ENCODE measurements around the gene LRRIQ3. TPM values are rescaled to one million over a fixed set of nuclear protein-coding genes. Genes with fewer than 3 reads are reported as not detected.

Gene LRRIQ3
- total RNA-seq, 1 experiment from 2014 or later, result 0.95 TPM

DNA sequence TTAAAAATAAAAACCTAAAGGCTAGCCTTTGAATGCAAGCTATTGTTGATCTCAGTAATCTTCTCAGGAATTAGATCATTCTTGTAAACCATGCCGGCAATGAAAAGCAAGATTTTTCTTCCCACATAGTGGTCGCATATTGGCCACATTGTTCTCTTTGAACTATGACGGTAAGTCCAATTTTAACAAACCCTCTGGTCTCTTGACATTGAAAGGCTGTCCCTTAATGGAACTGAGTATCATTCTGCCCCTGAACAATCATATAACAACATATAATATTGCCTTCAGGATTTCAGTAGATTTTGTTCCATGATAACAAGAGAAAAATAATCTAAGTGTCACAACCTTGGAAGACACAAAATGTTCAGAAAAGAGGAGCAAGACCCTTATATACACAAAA, 38.5 kb upstream of the LRRIQ3 start:
- Histone ChIP-seq H3K9me2 (replicated peaks; ENCODE audit: low read length) (no peaks in the 10 kb centered on the region), H3K27ac (ENCODE audit: low read length) (no peak overlapping the region), H4K20me1 (ENCODE audit: low read length) (no peaks in the 10 kb centered on the region), H3K9ac (ENCODE audit: low read length) (no peak overlapping the region), H3K36me3 (ENCODE audit: low read depth, low read length) (no peaks in the 10 kb centered on the region), H2AFZ (ENCODE audit: low read length) (no peak overlapping the region), H3K9me3 (ENCODE audit: low read length) (no peaks in the 10 kb centered on the region), H3K4me1 (ENCODE audit: insufficient read depth, low read length) (no peaks in the 10 kb centered on the region), H3K4me2 (ENCODE audit: low read length) (no peak overlapping the region), H3K4me3 (ENCODE audit: low read length) (no peak overlapping the region), H3K79me2 (ENCODE audit: low read length) (no peaks in the 10 kb centered on the region), H3F3A (ENCODE audit: low read length, unreplicated experiment) (no peaks in the 10 kb centered on the region), H3K27me3 (ENCODE audit: low read length) (peaks cover 30% of the 10 kb centered on the region)
- intact Hi-C loops (cut with micrococcal nuclease), result no loop called here
- TF ChIP-seq EZH2phosphoT487 (IDR thresholded peaks at IDR 0.05; ENCODE audit: borderline replicate concordance, low read length), result no peak
- TF ChIP-seq, protein P1, sequence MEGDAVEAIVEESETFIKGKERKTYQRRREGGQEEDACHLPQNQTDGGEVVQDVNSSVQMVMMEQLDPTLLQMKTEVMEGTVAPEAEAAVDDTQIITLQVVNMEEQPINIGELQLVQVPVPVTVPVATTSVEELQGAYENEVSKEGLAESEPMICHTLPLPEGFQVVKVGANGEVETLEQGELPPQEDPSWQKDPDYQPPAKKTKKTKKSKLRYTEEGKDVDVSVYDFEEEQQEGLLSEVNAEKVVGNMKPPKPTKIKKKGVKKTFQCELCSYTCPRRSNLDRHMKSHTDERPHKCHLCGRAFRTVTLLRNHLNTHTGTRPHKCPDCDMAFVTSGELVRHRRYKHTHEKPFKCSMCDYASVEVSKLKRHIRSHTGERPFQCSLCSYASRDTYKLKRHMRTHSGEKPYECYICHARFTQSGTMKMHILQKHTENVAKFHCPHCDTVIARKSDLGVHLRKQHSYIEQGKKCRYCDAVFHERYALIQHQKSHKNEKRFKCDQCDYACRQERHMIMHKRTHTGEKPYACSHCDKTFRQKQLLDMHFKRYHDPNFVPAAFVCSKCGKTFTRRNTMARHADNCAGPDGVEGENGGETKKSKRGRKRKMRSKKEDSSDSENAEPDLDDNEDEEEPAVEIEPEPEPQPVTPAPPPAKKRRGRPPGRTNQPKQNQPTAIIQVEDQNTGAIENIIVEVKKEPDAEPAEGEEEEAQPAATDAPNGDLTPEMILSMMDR (conservative IDR thresholded peaks at IDR 0.05; ENCODE audit: low read depth, low read length), result no peak
- TF ChIP-seq EZH2 (IDR thresholded peaks at IDR 0.05; ENCODE audit: low read length, unreplicated experiment), result no peak
- no TSS peak for BruUV-seq (replicated peaks)
- DNase-seq (no peak), ATAC-seq (no peak)
- ChIA-PET CTCF (no interaction called here), POLR2A (ENCODE audit: unreplicated experiment) (no interaction called here)

DNA sequence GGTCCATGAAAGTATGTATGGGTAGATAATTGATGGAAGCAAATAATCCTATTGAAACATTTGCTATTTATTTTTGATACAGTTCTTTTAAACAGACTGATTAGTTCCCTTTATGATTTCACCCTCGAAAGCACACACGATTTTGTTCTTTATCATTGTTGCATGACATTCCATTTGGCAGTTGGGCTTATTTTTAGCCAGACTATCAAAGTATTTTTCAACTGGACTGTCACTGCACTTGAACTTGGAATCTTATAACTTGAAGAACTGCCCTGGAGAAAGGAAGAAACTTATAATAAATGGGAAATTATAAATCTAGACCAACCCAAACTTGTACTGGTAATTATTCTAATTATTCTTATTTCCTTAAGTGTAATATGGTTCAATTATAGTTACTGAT, 37.2 kb upstream of the LRRIQ3 start, which contains the start of gene TNNI3K:
Gene TNNI3K, plus strand, starts transcription at position 235 of the 400 bp plus-strand sequence. Its CDS starts 65 bp downstream, at position 300.
- no peak for ATAC-seq
- Histone ChIP-seq H3K27ac (ENCODE audit: low read length) (no peak within 1 kb of the TSS), H3K9me2 (replicated peaks; ENCODE audit: low read length) (no peaks in the 10 kb centered on the region), H3K79me2 (ENCODE audit: low read length) (no peaks in the 10 kb centered on the region), H3K9me3 (ENCODE audit: low read length) (no peaks in the 10 kb centered on the region), H3K36me3 (ENCODE audit: low read depth, low read length) (no peaks in the 10 kb centered on the region), H3K4me1 (ENCODE audit: insufficient read depth, low read length) (no peaks in the 10 kb centered on the region), H4K20me1 (ENCODE audit: low read length) (no peaks in the 10 kb centered on the region), H3K4me2 (ENCODE audit: low read length) (no peak within 1 kb of the TSS), H3K9ac (ENCODE audit: low read length) (no peak within 1 kb of the TSS), H3F3A (ENCODE audit: low read length, unreplicated experiment) (no peaks in the 10 kb centered on the region), H3K4me3 (ENCODE audit: low read length) (no peak within 1 kb of the TSS), H3K27me3 (ENCODE audit: low read length) (peaks cover 30% of the 10 kb centered on the region), H2AFZ (ENCODE audit: low read length) (no peak within 1 kb of the TSS)
- intact Hi-C loops (cut with micrococcal nuclease), result no loop called here
- DNase-seq, result no peak
- CTCF ChIA-PET, result no interaction called here
- POLR2A ChIA-PET (ENCODE audit: unreplicated experiment), result no interaction called here
- no TSS peak for BruUV-seq (replicated peaks)
- TF ChIP-seq, protein P1 (conservative IDR thresholded peaks at IDR 0.05; ENCODE audit: low read depth, low read length), result no peak
- TF ChIP-seq EZH2phosphoT487 (IDR thresholded peaks at IDR 0.05; ENCODE audit: borderline replicate concordance, low read length) (no peak), EZH2 (IDR thresholded peaks at IDR 0.05; ENCODE audit: low read length, unreplicated experiment) (no peak)

DNA sequence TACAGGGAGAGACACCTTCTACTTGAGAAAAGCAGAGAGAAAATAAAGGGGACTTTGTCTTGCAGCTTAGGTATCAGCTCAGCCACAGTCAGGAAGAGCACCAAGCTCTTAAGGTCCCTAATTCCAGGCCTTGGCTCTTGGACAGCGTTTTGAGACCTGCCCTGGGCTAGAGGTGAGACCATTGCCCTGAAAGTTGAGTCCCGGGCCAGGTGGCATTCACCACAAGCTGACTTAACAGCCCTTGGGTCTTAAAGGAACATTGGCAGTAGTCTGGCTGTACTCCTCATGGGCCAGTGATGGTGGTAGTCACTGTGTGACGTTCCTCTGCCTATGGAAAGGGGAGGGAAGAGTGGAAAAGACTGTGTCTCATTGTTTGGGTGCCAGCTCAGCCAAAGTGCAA, 25.5 kb upstream of the LRRIQ3 start:
- no peak overlapping the region for H3K27ac ChIP-seq (ENCODE audit: low read length)
- no peak overlapping the region for H3K4me3 ChIP-seq (ENCODE audit: low read length)
- H3K4me1 ChIP-seq (ENCODE audit: insufficient read depth, low read length), result peaks cover 14% of the 10 kb centered on the region
- H3K9ac ChIP-seq (ENCODE audit: low read length), result no peak overlapping the region
- ATAC-seq (no peak), DNase-seq (no peak)
- no peaks in the 10 kb centered on the region for H3K9me3 ChIP-seq (ENCODE audit: low read length)
- peaks cover 18% of the 10 kb centered on the region; the same call in 1 of the 2 replicates for H3K27me3 ChIP-seq (ENCODE audit: low read length)
- no peaks in the 10 kb centered on the region for H3K79me2 ChIP-seq (ENCODE audit: low read length)
- ChIA-PET CTCF (no interaction called here), POLR2A (ENCODE audit: unreplicated experiment) (no interaction called here)
- intact Hi-C loops (cut with micrococcal nuclease), result loop anchor here (5.0 kb wide), 1 partner anchor 134 kb away; no protein-coding TSS in a partner anchor
- H3K4me2 ChIP-seq (ENCODE audit: low read length), result no peak overlapping the region
- no TSS peak for BruUV-seq (replicated peaks)
- H2AFZ ChIP-seq (ENCODE audit: low read length), result no peak overlapping the region
- no peaks in the 10 kb centered on the region for H4K20me1 ChIP-seq (ENCODE audit: low read length)
- TF ChIP-seq EZH2 (IDR thresholded peaks at IDR 0.05; ENCODE audit: low read length, unreplicated experiment) (no peak), EZH2phosphoT487 (IDR thresholded peaks at IDR 0.05; ENCODE audit: borderline replicate concordance, low read length) (no peak)
- TF ChIP-seq, protein P1 (conservative IDR thresholded peaks at IDR 0.05; ENCODE audit: low read depth, low read length), result no peak
- no peaks in the 10 kb centered on the region for H3F3A ChIP-seq (ENCODE audit: low read length, unreplicated experiment)
- no peaks in the 10 kb centered on the region for H3K36me3 ChIP-seq (ENCODE audit: low read depth, low read length)
- no peaks in the 10 kb centered on the region for H3K9me2 ChIP-seq (replicated peaks; ENCODE audit: low read length)
